PC-9 (cell line): ENCODE data around the gene RCE1.

Experiments
- CTCF ChIP-seq: fragments of 200-600 bp; sonication (generic); conservative IDR thresholded peaks from 2 replicates; pipeline ENCODE4 v1.6.1; 2017; ENCODE audit warnings: mixed run types, antibody characterized with exemption, mild to moderate bottlenecking, moderate library complexity
- EZH2 ChIP-seq: fragments of 200-600 bp; sonication (generic); IDR thresholded peaks from 2 replicates; pipeline ENCODE4 v1.8.0; 2017; ENCODE audit warnings: antibody characterized with exemption, low read depth

DNA sequence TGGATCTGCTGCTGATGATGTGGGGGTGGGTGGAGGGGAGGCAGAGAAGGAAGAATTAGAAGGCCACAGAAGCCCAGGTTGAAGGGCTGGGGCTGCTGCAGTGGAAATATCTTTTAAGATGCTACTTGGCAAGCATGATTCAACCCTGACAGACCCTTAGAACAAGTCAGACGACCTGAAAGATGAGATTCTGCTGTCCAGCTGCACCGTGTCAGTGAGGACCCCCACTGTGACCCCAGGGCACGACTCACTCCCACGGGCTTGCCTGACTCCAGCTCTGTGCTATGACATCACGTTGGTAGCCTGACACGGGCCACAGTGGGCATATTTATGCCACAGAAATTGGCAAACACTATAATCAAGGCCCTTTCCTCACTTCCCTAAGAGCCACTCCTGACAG is 49.7 kb downstream of the RCE1 start:
- TF ChIP-seq CTCF, result no peak
- TF ChIP-seq EZH2, result no peak
